Caco-2 (cell line): ENCODE results near the gene HOXD12. TPM values are rescaled to one million over a fixed set of nuclear protein-coding genes. Genes with fewer than 3 reads are reported as not detected.

Experiments
- BruUV-seq: library from RNA; stranded (reverse); fragments of 400-500 nt; replicated peaks from 2 replicates; lab custom pipeline; 2021; lab: Mats Ljungman, UMichigan
- CTCF ChIA-PET: fragments of 300-600 bp; sonication (Branson Sonifier 250); formaldehyde crosslinking; loops from one replicate; lab custom pipeline; 2022; ENCODE audit warnings: antibody characterized with exemption; lab: Charles Lee
- POLR2A ChIA-PET: fragments of 300-600 bp; sonication (Branson Sonifier 250); formaldehyde crosslinking; loops from one replicate; lab custom pipeline; 2022; ENCODE audit warnings: antibody characterized with exemption; lab: Charles Lee
- DNase-seq, 2 experiments: peaks; one replicate each; pipeline versions ENCODE4 v3.0.0 to v3.0.0-alpha.2; 2020 to 2022
- H3K27me3 ChIP-seq: replicated peaks from 2 replicates; pipeline ENCODE4 v1.6.0; 2011; ENCODE audit warnings: low read length; ENCODE audit not compliant: control insufficient read depth, insufficient read depth
- H3K36me3 ChIP-seq: 2 replicates; pipeline ENCODE4 v1.5.1; 2011; ENCODE audit warnings: low read length; ENCODE audit not compliant: control insufficient read depth, insufficient read depth
- H3K4me1 ChIP-seq: fragments of 250-450 bp; sonication (Bioruptor Pico); 2 replicates; pipeline ENCODE4 v1.5.1; 2020; ENCODE audit warnings: mild to moderate bottlenecking
- H3K4me3 ChIP-seq: 2 replicates; pipeline ENCODE4 v1.5.1; 2011; ENCODE audit warnings: low read depth, mild to moderate bottlenecking, control low read depth, low read length
- H3K9me3 ChIP-seq: fragments of 250-450 bp; sonication (Bioruptor Pico); 2 replicates; pipeline ENCODE4 v1.5.1; 2020; ENCODE audit warnings: mild to moderate bottlenecking, moderate library complexity
- H3K27ac Mint-ChIP-seq: one replicate; pipeline ENCODE4 v1.8.0; 2022; ENCODE audit warnings: mixed read lengths; ENCODE audit not compliant: unreplicated experiment
- H3K27me3 Mint-ChIP-seq: one replicate; pipeline ENCODE4 v1.8.0; 2022; ENCODE audit warnings: mixed read lengths; ENCODE audit not compliant: insufficient read depth, unreplicated experiment
- H3K36me3 Mint-ChIP-seq: one replicate; pipeline ENCODE4 v1.8.0; 2022; ENCODE audit warnings: mild to moderate bottlenecking, mixed read lengths; ENCODE audit not compliant: insufficient read depth, unreplicated experiment
- H3K4me1 Mint-ChIP-seq: one replicate; pipeline ENCODE4 v1.8.0; 2022; ENCODE audit warnings: low read depth, mixed read lengths; ENCODE audit not compliant: unreplicated experiment
- H3K4me3 Mint-ChIP-seq: one replicate; pipeline ENCODE4 v1.8.0; 2022; ENCODE audit warnings: mild to moderate bottlenecking, moderate library complexity, mixed read lengths; ENCODE audit not compliant: unreplicated experiment
- H3K9me3 Mint-ChIP-seq: one replicate; pipeline ENCODE4 v1.8.0; 2022; ENCODE audit warnings: mixed read lengths; ENCODE audit not compliant: unreplicated experiment
- intact Hi-C: fragments of 100-400 bp; cut with micrococcal nuclease; formaldehyde crosslinking; loops from one replicate; pipeline ENCODE4 v1.10.0; 2022; ENCODE audit not compliant: unreplicated experiment
- total RNA-seq: library from RNA; stranded (reverse); gene quantifications from 2 replicates; pipeline ENCODE4 v1.2.3, GENCODE V29; 2022
- TF ChIP-seq, protein P1 (sequence below), 2 experiments: fragments of 200-600 bp in 1 of 2; IDR thresholded peaks; 1 replicate in 1 of 2; 2 replicates in 1 of 2; pipeline versions ENCODE4 v1.5.1 to v1.8.0; 2011 to 2022; ENCODE audit warnings: antibody characterized with exemption in 1 of 2, control low read depth in 1 of 2, inconsistent platforms in 1 of 2, low read depth in 1 of 2, low read length in 1 of 2, mild to moderate bottlenecking in 1 of 2, moderate library complexity in 1 of 2; ENCODE audit not compliant: insufficient read depth in 1 of 2, severe bottlenecking in 1 of 2, unreplicated experiment in 1 of 2

HOXD12 gene
- total RNA-seq, 1 experiment from 2014 or later: not detected

DNA sequence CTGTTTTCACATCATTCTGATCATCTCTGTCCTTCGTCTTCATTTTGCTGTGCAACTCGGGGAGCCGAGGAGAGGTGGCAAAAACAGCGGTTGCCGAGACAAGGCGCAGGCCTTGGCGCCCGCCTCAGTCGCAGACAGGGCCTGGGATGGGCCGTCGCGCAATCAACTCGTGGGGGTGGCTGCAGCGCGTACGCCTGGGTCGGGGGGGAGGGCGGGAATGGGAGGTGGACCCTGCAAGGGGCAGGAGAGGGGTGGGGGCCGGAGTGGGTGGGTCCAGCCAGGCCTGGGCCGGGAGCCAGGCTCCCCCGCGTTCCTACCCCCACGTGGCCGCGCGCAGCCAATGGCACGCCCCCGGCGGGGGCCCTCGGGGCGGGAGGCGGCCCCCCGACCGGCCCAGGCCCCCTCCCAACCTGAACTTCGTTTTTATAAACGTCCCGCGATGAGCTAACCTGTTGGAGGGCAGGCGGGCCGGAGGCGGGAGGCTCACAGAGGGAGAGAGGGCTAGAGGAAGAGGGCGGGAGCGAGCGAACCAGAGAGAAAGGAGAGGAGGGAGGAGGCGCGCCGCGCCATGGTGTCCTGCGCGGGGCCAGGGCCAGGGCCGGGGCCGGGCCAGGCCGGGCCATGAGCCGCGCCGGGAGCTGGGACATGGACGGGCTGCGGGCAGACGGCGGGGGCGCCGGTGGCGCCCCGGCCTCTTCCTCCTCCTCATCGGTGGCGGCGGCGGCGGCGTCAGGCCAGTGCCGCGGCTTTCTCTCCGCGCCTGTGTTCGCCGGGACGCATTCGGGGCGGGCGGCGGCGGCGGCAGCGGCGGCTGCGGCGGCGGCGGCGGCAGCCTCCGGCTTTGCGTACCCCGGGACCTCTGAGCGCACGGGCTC is 7.1 kb upstream of the HOXD12 start, which contains the start of gene HOXD13:
Gene HOXD13, plus strand, starts transcription at position 452 of the 875 bp plus-strand sequence. Its CDS starts 170 bp downstream, at position 622.
- ChIA-PET POLR2A (no interaction called here), CTCF (no interaction called here)
- Histone ChIP-seq H3K4me3 (peak within 1 kb of the TSS; percentile 36), H3K9me3 (no peaks in the 10 kb centered on the region), H3K27me3 (peaks cover 16% of the 10 kb centered on the region), H3K4me1 (peaks cover 9% of the 10 kb centered on the region), H3K36me3 (no peaks in the 10 kb centered on the region)
- no peak for DNase-seq
- Mint-ChIP-seq H3K4me1 (no peaks in the 10 kb centered on the region), H3K9me3 (no peaks in the 10 kb centered on the region), H3K27me3 (peaks cover 41% of the 10 kb centered on the region), H3K4me3 (peak within 1 kb of the TSS; percentile 68), H3K36me3 (no peaks in the 10 kb centered on the region), H3K27ac (no peak within 1 kb of the TSS)
- TF ChIP-seq, protein P1, sequence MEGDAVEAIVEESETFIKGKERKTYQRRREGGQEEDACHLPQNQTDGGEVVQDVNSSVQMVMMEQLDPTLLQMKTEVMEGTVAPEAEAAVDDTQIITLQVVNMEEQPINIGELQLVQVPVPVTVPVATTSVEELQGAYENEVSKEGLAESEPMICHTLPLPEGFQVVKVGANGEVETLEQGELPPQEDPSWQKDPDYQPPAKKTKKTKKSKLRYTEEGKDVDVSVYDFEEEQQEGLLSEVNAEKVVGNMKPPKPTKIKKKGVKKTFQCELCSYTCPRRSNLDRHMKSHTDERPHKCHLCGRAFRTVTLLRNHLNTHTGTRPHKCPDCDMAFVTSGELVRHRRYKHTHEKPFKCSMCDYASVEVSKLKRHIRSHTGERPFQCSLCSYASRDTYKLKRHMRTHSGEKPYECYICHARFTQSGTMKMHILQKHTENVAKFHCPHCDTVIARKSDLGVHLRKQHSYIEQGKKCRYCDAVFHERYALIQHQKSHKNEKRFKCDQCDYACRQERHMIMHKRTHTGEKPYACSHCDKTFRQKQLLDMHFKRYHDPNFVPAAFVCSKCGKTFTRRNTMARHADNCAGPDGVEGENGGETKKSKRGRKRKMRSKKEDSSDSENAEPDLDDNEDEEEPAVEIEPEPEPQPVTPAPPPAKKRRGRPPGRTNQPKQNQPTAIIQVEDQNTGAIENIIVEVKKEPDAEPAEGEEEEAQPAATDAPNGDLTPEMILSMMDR (IDR thresholded peaks at IDR 0.05; ENCODE audit: insufficient read depth in 1 of 2, low read depth in 1 of 2, low read length in 1 of 2, severe bottlenecking in 1 of 2, unreplicated experiment in 1 of 2): no peak
- intact Hi-C loops: loop anchor here (10.0 kb wide), 2 partner anchors 488 to 1058 kb away; no protein-coding TSS in a partner anchor
- BruUV-seq: no TSS peak

- no peak overlapping the region for H3K27ac Mint-ChIP-seq
- H3K9me3 Mint-ChIP-seq: no peaks in the 10 kb centered on the region
- TF ChIP-seq, protein P1 (IDR thresholded peaks at IDR 0.05; ENCODE audit: insufficient read depth in 1 of 2, low read depth in 1 of 2, low read length in 1 of 2, severe bottlenecking in 1 of 2, unreplicated experiment in 1 of 2): peak in 1 of 2 experiments; percentile 14
- H3K4me3 Mint-ChIP-seq: peak overlapping the region; percentile 68
- intact Hi-C loops: loop anchor here (10.0 kb wide), 2 partner anchors 489 to 1059 kb away; no protein-coding TSS in a partner anchor
- Histone ChIP-seq H3K36me3 (no peaks in the 10 kb centered on the region), H3K4me1 (peaks cover 15% of the 10 kb centered on the region), H3K4me3 (peak overlapping the region; percentile 36), H3K9me3 (no peaks in the 10 kb centered on the region), H3K27me3 (peaks cover 14% of the 10 kb centered on the region)
- ChIA-PET POLR2A (no interaction called here), CTCF (interaction anchor here (0.7 kb wide), 1 partner anchor 33 kb away, joined by 3 read pairs; no protein-coding TSS in a partner anchor)
- DNase-seq: no peak
- H3K36me3 Mint-ChIP-seq: no peaks in the 10 kb centered on the region
- no TSS peak for BruUV-seq
- H3K27me3 Mint-ChIP-seq: peaks cover 43% of the 10 kb centered on the region
- H3K4me1 Mint-ChIP-seq: no peaks in the 10 kb centered on the region
Observed at GRCh38 chr2:176093145-176093897, 6.3 kb upstream of the HOXD12 start.

- TF ChIP-seq, protein P1 (IDR thresholded peaks at IDR 0.05; ENCODE audit: insufficient read depth in 1 of 2, low read depth in 1 of 2, low read length in 1 of 2, severe bottlenecking in 1 of 2, unreplicated experiment in 1 of 2): no peak
- peaks cover 44% of the 10 kb centered on the region for H3K27me3 Mint-ChIP-seq
- CTCF ChIA-PET: interaction anchor here (0.7 kb wide), 1 partner anchor 32 kb away, joined by 3 read pairs; no protein-coding TSS in a partner anchor
- POLR2A ChIA-PET: no interaction called here
- H3K27ac Mint-ChIP-seq: no peak overlapping the region
- H3K36me3 ChIP-seq: no peaks in the 10 kb centered on the region
- H3K4me3 Mint-ChIP-seq: peak overlapping the region; percentile 68
- no peaks in the 10 kb centered on the region for H3K9me3 Mint-ChIP-seq
- intact Hi-C loops: loop anchor here (10.0 kb wide), 2 partner anchors 489 to 1059 kb away; no protein-coding TSS in a partner anchor
- peaks cover 13% of the 10 kb centered on the region for H3K4me1 ChIP-seq
- H3K4me3 ChIP-seq: no peak overlapping the region
- no peak for DNase-seq
- H3K4me1 Mint-ChIP-seq: no peaks in the 10 kb centered on the region
- peaks cover 14% of the 10 kb centered on the region for H3K27me3 ChIP-seq
- no TSS peak for BruUV-seq
- no peaks in the 10 kb centered on the region for H3K36me3 Mint-ChIP-seq
- no peaks in the 10 kb centered on the region for H3K9me3 ChIP-seq
Observed at GRCh38 chr2:176093898-176094249, 5.7 kb upstream of the HOXD12 start.
